ENCODE data around the gene UTRN.

The UTRN gene

DNA sequence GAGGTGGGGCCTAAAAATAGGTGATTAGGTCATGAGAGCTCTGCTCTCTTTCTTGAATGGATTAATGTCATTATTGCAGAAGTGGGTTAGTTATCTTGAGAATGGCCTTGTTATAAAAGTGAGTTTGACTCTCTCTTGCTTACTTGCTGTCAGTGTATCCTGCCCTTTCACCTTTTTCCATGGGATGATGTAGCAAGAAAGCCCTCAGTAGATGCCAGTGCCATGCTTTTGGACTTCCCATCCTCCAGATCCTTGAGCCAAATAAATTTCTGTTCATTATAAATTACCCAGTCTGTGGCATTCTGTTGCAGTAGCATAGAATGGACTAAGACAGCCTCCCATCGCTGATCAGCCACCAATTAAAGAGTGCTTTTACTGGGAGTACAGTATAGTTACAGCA lies 40.1 kb downstream of the UTRN start:
- Histone ChIP-seq H3K36me3 (replicated peaks; ENCODE audit: insufficient read depth, low read length) (no peaks in the 10 kb centered on the region), H3K4me1 (ENCODE audit: low read length) (no peaks in the 10 kb centered on the region), H3K9me3 (replicated peaks; ENCODE audit: insufficient read depth, low read length) (no peaks in the 10 kb centered on the region), H3K4me2 (ENCODE audit: low read depth, low read length) (no peak overlapping the region), H3K9me2 (replicated peaks; ENCODE audit: insufficient read depth, low read length) (no peaks in the 10 kb centered on the region), H3K9ac (ENCODE audit: low read length) (no peak overlapping the region), H3F3A (ENCODE audit: insufficient read depth, low read length) (no peaks in the 10 kb centered on the region), H3K27ac (ENCODE audit: low read length) (no peak overlapping the region), H3K79me2 (ENCODE audit: low read length) (no peaks in the 10 kb centered on the region), H3K27me3 (replicated peaks; ENCODE audit: insufficient read depth, low read length) (no peaks in the 10 kb centered on the region), H3K4me3 (ENCODE audit: low read length) (no peak overlapping the region), H4K20me1 (ENCODE audit: insufficient read depth, low read length) (no peaks in the 10 kb centered on the region), H2AFZ (ENCODE audit: low read length) (no peak overlapping the region)
- no peak for DNase-seq
- TF ChIP-seq EZH2phosphoT487 (IDR thresholded peaks at IDR 0.05; ENCODE audit: low read length) (no peak), EZH2 (optimal IDR thresholded peaks at IDR 0.05; ENCODE audit: low read depth, low read length) (no peak)
- TF ChIP-seq, protein P1, sequence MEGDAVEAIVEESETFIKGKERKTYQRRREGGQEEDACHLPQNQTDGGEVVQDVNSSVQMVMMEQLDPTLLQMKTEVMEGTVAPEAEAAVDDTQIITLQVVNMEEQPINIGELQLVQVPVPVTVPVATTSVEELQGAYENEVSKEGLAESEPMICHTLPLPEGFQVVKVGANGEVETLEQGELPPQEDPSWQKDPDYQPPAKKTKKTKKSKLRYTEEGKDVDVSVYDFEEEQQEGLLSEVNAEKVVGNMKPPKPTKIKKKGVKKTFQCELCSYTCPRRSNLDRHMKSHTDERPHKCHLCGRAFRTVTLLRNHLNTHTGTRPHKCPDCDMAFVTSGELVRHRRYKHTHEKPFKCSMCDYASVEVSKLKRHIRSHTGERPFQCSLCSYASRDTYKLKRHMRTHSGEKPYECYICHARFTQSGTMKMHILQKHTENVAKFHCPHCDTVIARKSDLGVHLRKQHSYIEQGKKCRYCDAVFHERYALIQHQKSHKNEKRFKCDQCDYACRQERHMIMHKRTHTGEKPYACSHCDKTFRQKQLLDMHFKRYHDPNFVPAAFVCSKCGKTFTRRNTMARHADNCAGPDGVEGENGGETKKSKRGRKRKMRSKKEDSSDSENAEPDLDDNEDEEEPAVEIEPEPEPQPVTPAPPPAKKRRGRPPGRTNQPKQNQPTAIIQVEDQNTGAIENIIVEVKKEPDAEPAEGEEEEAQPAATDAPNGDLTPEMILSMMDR (IDR thresholded peaks at IDR 0.05; ENCODE audit: low read length): no peak

DNA sequence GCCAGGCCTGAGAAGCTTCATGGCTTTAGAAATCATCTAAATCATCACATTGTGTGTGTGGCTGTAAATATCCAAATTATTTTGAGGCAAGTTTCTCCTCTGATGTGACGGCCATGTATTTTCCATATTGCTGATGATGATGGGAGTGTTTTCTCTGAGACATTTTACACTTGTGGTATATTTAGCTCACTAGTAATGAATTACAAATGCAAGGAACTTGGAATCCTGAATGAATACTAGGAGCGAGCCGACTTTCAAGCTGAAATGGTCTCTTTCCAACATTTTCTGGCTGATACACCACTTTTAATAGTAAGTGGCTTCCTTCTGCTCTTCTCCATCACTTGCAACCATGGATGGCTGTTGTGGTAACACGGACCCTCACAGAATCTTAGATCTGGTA lies 41.3 kb downstream of the UTRN start:
- 0 out of 2 replicates have a peak, but pooled peaks cover 6% of the 10 kb centered on the region for H3K4me1 ChIP-seq (ENCODE audit: low read length)
- DNase-seq: no peak
- TF ChIP-seq EZH2 (optimal IDR thresholded peaks at IDR 0.05; ENCODE audit: low read depth, low read length): no peak
- TF ChIP-seq EZH2phosphoT487 (IDR thresholded peaks at IDR 0.05; ENCODE audit: low read length): no peak
- TF ChIP-seq, protein P1 (IDR thresholded peaks at IDR 0.05; ENCODE audit: low read length): no peak
- H3K9me2 ChIP-seq (replicated peaks; ENCODE audit: insufficient read depth, low read length): no peaks in the 10 kb centered on the region
- no peaks in the 10 kb centered on the region for H3K79me2 ChIP-seq (ENCODE audit: low read length)
- H2AFZ ChIP-seq (ENCODE audit: low read length): no peak overlapping the region
- no peaks in the 10 kb centered on the region for H3K27me3 ChIP-seq (replicated peaks; ENCODE audit: insufficient read depth, low read length)
- H3K27ac ChIP-seq (ENCODE audit: low read length): no peak overlapping the region
- H3K9me3 ChIP-seq (replicated peaks; ENCODE audit: insufficient read depth, low read length): no peaks in the 10 kb centered on the region
- H3K36me3 ChIP-seq (replicated peaks; ENCODE audit: insufficient read depth, low read length): no peaks in the 10 kb centered on the region
- H3K9ac ChIP-seq (ENCODE audit: low read length): no peak overlapping the region
- no peak overlapping the region for H3K4me3 ChIP-seq (ENCODE audit: low read length)
- no peak overlapping the region for H3K4me2 ChIP-seq (ENCODE audit: low read depth, low read length)
- no peaks in the 10 kb centered on the region; the same call in 1 of the 2 replicates for H3F3A ChIP-seq (ENCODE audit: insufficient read depth, low read length)
- H4K20me1 ChIP-seq (ENCODE audit: insufficient read depth, low read length): no peaks in the 10 kb centered on the region

DNA sequence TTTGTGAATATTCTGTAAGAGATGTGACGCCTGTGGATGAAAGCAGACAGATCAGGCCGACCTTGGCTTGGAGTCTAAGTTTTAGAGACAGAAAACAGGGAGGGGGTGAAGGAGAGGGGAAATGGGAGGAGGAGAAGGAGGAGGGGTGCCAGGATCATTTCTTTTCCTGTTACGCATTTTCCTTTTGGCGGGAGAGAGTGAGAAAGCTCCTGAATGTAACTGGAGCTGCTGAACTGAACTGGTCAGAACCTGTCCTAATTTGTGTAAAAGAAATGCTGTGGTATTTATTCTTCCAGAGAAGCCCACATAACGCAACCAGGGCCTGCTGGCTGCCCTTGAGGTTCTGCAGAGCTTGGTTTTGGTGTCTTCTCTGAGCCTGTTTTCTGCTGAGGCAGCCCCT lies 41.9 kb downstream of the UTRN start:
- TF ChIP-seq, protein P1 (IDR thresholded peaks at IDR 0.05; ENCODE audit: low read length): no peak
- no peak for TF ChIP-seq EZH2phosphoT487 (IDR thresholded peaks at IDR 0.05; ENCODE audit: low read length)
- no peak for TF ChIP-seq EZH2 (optimal IDR thresholded peaks at IDR 0.05; ENCODE audit: low read depth, low read length)
- no peak for DNase-seq
- Histone ChIP-seq H3K9me3 (replicated peaks; ENCODE audit: insufficient read depth, low read length) (no peaks in the 10 kb centered on the region), H3K4me3 (ENCODE audit: low read length) (no peak overlapping the region), H3K27ac (ENCODE audit: low read length) (no peak overlapping the region), H3K27me3 (replicated peaks; ENCODE audit: insufficient read depth, low read length) (no peaks in the 10 kb centered on the region), H3K4me1 (ENCODE audit: low read length) (0 out of 2 replicates have a peak, but pooled peaks cover 6% of the 10 kb centered on the region), H3K79me2 (ENCODE audit: low read length) (no peaks in the 10 kb centered on the region), H3K36me3 (replicated peaks; ENCODE audit: insufficient read depth, low read length) (no peaks in the 10 kb centered on the region), H3K4me2 (ENCODE audit: low read depth, low read length) (no peak overlapping the region), H2AFZ (ENCODE audit: low read length) (no peak overlapping the region), H3F3A (ENCODE audit: insufficient read depth, low read length) (no peaks in the 10 kb centered on the region; the same call in 1 of the 2 replicates), H4K20me1 (ENCODE audit: insufficient read depth, low read length) (no peaks in the 10 kb centered on the region), H3K9me2 (replicated peaks; ENCODE audit: insufficient read depth, low read length) (no peaks in the 10 kb centered on the region), H3K9ac (ENCODE audit: low read length) (no peak overlapping the region)
